GDM1 (cell line): Measurements from ENCODE around the gene RARS1.
"Not testable (repeated sequence)": the region's sequence is repeated elsewhere in the genome, so short reads cannot be mapped to it uniquely, and the experiment has no call there.

ENCODE experiments used
- DNase-seq: peaks from one replicate; lab custom pipeline; 2025; lab: John Stamatoyannopoulos, UW

Gene RARS1

DNA sequence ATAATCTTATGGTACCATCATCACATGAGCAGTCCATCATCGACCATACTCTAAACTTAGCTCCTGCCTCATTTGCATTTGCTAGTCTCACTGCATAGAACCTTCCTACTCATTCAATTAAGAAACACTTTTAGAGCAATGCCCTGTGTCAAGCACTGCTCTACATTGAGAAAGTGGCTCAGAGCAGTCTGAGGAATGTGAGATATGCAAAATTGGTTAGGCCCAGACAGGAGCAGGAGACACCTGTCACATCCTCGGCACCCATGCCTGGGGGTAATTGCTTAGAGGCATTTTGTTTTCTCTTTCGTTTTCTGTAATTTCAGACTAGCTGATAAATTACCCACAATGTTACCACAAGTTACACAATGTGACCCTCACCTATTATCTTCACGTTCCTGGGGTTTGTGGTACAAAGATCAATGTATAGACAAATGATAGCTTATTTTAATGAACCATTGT lies 4.9 kb upstream of the RARS1 start:
- no peak for DNase-seq

DNA sequence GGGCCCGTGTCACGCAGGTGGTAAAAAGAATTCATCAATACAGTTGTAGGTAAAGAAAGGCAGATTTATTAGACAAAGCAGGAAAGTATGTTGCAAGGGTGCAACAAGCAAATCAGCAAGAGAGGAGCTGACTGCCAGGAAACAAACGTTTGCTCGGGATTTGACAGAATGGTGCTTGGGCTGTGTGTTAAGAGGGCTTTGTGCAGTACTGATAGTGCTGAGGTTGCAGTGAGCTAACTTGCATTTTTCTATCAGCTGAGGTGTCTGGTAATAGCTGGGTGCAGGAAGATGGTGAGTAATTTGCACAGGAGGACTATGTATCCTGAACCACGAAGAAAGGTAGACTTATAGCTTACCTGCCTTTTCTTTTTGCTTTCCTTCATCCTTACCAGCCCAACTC lies 3.9 kb upstream of the RARS1 start:
- DNase-seq, result no peak

DNA sequence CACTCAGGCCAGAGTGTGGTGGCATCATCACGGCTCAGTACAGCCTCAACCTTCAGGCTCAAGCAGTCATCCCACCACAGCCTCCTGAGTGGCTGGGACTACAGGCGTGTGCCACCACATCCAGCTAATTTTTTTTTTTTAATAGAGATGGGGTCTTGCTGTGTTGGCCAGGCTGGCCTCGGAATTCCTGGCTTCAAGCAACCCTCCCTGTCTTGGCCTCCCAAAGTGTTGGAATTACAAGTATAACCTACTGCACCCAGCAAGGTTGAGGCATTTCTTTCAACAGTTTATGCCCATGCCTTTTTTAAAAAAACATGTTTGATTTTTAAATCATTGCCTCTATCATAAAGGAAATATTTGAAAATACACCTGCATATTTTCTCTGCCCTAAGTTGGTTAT lies 2.8 kb downstream of the RARS1 start:
- DNase-seq, result no peak

GRCh38 chr5:168494057-168494555 lies 7.8 kb downstream of the RARS1 start:
- no peak for DNase-seq

DNA sequence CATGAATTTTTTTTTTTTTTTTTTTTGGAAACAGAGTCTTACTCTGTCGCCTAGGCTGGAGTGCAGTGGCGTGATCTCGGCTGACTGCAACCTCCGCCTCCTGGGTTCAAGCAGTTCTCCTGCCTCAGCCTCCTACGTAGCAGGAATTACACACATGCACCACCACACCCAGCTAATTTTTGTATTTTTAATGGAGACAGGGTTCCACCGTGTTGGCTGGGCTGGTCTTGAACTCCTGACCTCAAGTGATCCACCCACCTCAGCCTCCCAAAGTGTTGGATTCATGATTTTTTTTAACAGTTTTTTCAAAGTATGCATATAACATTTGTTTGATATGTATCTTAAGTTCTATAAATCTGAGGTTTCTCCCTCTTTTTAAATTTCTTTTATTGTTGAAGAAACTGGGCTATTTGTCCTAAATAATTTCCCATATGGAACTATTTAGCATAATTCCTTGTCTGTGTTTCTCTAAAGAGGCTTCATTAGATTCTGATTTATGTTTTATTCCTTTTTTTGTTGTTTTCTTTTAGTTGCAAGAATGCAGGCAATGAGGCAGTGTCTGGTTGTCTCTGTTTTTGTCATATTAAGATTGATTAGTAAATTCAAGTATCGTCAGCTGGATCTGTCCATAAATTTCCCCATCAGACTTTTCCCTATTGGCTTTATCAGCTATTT lies 16.4 kb downstream of the RARS1 start:
- DNase-seq, result no peak

GRCh38 chr5:168513861-168514428 lies 27.7 kb downstream of the RARS1 start:
- no peak for DNase-seq

GRCh38 chr5:168525856-168526255 lies 39.6 kb downstream of the RARS1 start:
- DNase-seq, result no peak

DNA sequence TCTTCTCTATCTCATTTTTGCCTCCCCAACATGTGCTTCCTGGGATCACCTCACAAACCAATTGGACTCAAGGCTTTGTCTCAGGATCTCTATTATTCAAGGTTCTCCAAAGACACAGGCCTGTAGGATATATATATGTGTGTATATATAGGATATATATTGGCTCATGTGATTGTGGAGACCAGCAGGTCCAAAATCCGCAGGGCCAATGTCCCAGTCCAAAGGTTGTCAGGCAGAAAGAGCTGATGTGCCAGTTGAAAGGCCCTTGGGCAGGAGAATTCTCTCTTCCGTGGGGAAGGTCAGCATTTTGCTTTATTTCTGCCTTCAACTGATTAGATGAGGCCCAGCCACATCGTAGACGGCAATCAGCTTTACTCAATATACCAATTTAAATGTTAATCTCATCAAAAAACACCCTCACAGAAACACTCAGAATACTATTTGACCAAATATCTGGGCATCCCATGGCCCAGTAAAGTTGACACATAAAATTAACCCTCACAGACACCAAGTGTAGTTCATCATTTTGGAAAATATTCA lies 41.6 kb downstream of the RARS1 start:
- no peak for DNase-seq

DNA sequence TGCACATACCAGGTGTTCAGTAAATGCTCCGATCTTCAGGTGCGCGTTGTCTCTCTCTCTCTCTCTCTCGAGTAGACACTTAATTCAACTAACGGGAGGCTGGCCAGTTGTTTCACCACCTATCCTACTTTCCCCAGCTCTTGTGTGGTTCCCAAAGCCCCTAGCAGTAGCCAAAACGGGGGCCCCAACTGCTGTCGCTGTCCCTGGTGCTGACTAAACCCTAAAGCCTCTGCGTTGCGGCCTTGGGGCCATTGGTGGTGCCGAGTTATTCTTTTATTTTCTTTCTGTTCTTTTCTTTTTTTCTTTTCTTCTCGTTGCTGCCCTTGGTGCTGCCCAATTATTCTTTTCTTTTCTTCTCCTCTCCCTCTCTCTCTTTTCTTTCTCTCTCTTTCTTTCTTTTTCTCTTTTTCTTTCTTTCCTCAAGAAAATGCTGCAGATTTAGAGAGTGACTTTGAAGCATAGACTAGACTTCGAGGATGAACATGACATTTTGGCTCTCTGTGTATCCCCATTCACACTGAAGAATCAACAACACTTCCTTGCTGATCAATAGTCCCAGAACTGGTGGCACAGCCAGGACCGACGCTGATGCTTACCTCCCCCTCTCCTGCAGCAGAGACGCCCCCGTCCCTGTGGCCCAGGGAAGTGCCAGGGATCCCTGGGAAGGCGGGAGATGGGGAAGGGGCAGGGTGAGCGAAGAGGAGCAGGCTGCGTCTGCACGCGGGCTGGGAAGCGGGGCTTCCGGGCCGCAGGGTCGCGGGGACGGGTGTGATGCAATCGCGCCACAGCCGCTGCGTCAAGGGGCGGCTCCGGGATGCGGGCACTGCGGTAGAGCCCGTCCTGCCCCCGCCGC lies 42.5 kb downstream of the RARS1 start, which contains the start of gene FBLL1:
Gene FBLL1, plus strand, starts transcription at position 785 of the 853 bp plus-strand sequence. CDS start 200 bp downstream, outside the sequence.
- DNase-seq, result no peak

GRCh38 chr5:168529374-168530234 lies 43.3 kb downstream of the RARS1 start:
- no peak for DNase-seq

DNA sequence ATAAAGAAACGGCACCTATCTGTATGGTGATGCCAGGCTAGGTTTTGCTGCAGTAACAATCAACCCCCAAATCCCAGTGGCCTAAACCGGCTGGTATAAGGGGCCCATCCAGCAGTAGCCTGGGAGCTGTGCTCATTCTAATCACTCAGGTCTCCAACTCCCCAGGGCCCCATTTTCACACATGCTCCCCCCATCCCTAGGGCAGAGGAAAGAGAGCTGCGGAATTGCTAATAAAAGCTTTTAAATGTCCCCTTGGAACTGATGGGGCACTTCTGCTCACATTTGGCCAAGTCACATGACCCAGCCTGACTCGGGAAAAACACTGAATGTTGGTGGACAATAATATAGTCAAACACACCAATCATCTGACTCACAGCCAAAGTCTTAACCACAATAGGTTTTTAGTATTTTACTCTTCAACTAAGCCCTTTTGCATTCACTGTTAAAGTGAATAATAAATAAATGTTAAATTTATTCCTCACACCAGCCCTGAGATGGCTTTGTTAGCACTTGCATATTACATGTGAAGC lies 44.4 kb downstream of the RARS1 start:
- no peak for DNase-seq

DNA sequence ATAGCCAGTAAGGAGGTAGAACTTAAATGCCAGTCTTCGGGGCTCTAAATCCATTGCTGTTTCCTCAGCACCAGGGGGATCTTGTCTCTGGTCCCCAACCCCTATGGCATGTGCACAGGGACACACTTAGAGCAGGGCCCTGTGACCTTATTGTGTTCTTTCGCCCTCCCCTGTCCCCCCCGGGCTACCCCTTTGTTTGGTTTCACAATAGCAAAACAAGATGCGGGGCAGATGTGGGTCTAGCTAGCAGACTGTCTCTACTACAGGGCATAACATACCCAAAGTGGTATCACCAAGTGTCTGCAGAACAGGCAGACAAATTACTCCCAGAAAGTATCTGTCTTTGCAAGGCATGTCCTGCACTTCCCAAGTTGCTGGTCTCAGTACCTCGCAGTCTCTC lies 44.9 kb downstream of the RARS1 start:
- DNase-seq, result no peak

- DNase-seq, result no peak
These were observed 46.0 kb downstream of the RARS1 start for GRCh38 chr5:168531987-168532864.

GRCh38 chr5:168534351-168534750 lies 48.1 kb downstream of the RARS1 start:
- DNase-seq, result not testable (repeated sequence)

DNA sequence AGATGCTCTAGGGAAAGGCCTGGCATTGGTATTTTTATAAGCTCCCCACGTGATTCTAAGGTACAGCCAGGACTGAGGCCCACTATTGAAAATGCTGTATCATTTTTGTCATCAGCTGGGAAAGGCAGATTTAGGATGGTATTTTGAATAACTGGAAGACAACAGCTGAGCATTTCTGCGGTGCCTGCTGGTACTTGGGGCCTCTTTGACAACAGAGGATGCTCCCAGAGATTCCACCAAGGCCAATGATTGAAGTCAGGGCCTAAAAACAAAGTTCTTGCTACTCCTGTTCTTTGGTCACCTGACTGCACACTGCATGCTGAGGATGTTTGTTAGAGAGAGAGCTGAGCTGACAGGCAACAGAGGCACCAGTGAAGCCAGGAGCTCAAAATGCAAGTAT lies 50.9 kb downstream of the RARS1 start:
- no peak for DNase-seq

DNA sequence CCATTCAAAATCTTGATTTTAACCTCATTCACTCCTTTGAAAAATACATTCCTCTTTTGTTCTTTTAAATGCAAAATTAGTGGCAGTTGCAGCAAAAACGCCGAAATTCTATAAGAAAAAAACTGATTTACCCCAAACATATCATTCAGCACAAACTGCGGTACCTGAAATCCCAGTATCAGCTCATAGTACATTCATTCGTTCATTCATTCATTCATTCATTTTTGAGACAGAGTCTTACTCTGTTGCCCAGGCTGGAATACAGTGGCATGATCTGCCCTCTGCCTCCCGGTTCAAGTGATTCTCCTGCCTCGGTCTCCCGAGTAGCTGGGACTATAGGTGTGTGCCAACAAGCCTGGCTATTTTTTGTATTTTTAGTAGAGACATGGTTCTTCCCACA lies 63.3 kb downstream of the RARS1 start:
- DNase-seq, result no peak

DNA sequence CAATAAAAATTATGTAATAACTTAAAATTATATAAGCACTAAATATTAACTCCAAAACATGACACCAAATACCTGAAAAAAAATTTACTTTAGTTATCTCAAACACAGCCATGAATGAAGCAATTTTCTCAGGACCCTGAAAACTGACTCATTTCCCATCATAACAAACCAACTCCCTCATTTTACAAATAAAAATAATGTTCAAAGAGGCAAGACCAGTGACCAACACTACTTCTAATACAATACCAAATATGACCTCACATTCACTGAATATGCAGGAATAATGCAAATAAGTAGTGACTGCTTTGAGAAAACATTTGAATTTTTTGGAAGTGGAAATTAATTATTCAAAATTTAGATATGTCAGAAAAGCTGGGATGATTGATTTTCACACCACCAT lies 64.4 kb downstream of the RARS1 start:
- DNase-seq, result no peak

DNA sequence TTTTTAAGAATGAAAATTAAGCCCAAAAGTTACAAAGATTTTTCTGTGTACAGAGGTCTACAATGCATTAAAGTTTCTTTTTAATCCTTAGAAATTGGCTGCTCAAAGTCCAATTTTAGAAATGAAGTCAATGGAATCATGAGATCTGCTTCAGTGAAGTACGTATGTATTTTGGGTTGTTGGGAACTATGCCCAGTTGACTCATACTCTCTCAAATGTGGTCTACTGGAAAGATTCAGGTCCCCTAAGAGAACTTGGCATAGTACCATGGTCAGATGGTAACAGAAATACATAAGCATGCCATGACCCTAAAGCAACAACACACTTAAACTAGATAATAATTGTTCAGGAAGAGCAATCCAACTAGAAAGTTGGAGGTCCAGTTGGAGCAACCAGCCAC lies 65.9 kb downstream of the RARS1 start:
- no peak for DNase-seq

DNA sequence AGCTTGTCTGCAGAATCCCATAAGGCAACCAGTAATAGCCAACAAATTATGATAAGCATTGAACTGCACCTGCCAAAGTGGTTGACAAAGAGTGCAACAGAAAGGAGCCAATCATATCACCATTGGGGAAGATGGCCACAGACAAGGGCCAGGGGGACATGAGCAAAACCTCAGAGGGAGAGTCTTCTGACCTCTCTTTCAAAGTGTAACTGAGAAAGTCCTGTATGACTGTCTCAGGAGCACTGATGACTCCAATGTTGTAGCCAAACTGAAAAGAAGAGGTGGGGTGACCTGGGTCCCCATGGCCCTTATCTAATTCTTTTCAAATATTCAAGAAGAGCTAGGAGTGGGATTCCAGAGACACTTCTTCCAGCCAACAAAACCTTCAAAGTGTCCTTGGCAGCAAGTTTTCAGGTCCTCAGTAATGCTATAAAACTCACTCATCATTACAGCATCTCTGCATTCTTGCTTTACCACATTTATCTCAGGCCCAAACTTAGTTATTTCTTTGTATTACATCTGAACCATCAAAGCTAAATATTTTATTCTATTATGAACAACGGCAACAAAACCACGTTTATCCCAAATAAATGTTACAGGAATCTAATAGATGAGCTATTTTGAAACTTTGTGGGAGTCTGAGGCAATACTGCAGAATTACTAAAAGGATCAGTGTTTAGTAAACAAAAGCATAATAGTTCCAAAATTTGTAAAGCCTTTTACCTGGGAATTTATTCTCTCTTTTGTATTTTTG lies 67.3 kb downstream of the RARS1 start:
- no peak for DNase-seq

GRCh38 chr5:168557389-168557788 lies 71.1 kb downstream of the RARS1 start:
- no peak for DNase-seq
